Stimulated activated CD8-positive, alpha-beta memory T cell treated with anti-CD3 and anti-CD28 coated beads, Interleukin-12 subunit alpha, Interleukin-12 subunit beta, amount 100 ng/mL, for 1 hour (primary cell): ENCODE data around the gene CNST.
"Not testable (repeated sequence)": the region's sequence is repeated elsewhere in the genome, so short reads cannot be mapped to it uniquely, and the experiment has no call there.

Experiments
- DNase-seq: peaks from one replicate; pipeline ENCODE4 v3.0.0-alpha.2; 2020; ENCODE audit warnings: low read depth

CNST gene

DNA sequence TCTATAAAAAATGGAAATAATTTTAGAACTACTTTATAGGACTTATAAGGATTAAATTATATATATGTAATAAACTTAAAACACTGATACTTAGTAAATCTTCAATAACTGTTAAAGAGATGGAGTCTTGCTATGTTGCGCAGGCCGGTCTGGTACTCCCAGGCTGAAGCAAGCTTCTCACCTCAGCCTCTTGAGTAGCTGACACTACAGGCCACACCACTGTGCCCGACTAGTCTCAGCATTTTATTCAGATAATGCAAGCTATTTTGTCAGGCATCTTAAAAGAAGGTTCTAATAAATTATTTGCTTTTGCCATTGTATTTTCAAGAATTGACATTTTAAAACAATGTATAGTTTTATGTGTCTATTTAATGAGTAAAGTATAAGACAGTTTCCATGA, 20.8 kb downstream of the CNST start:
- no peak for DNase-seq

DNA sequence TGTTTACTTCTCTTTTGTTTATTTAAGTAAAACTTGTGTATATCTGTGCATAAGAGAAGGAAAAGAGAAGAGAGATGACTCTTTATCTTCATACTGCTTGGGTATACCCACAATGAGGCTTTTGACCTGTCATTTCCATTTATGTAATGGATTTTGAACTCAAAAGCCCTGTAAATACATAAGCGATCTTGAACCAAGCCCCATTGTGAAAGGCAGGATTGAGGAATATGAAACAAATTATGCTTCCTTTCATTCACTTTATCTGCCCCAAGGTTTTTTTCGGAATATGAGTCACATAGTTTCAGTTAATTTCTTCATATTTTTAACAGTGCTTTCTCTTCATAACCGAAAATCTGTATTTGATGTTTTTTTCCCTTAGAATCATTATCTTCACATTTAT, 21.4 kb downstream of the CNST start:
- DNase-seq = no peak

DNA sequence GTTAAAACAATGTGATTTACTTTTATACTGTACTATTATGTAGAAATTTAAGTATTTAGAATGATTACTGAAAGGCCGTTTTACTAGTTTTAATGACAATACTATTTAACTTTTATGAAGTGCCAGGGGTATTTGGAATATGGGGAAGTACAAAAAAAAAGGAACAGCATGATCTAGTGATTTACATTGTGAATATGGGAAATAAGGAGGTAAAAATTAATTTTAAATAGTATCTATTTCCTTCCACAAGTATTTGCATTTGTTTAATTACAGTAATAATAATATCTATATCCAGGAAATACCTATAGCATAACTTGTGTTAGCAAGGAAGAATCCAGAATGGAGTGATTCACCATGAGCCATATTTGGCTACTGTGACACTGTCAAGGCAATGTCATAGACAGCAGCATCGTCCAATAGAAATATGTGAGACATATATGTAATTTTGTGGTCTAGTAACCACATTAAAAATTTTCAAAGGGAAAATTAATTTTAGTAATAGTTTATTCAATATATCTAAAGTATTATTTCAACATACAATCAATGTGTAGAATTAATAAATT, 22.0 kb downstream of the CNST start:
- no peak for DNase-seq

DNA sequence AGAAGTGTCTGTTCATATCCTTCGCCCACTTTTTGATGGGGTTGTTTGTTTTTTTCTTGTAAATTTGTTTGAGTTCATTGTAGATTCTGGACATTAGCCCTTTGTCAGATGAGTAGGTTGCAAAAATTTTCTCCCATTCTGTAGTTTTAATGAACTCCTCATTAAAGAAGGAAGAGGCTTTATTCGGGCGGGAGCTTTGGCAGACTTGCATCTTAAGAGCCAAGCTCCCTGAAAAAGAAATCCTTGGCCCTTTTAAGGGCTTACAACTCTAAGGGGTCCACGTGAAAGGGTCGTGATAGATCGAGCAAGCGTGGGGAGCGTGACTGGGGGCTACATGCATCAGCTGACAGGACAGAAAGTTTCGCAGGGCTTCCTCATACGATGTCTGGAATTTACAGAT, 23.7 kb downstream of the CNST start:
- not testable (repeated sequence) for DNase-seq

DNA sequence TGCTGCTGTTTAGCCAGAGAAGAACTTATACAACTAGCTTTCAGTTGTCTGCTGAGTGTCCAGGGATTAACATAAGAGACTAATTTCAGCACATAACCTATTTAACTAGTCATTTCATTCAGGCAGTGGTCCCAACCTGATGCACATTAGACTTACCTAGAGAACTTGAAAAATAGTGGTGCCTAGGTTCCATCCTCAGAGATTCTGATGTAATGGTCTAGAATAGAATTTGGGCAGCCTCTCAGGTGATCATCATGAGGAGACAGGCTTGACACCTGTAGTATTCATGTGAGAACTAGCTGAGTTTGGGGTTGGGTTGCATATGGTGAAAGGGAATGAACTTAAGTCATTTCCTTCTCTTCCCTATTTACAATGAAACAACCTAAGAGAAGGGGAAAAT, 24.8 kb downstream of the CNST start:
- no peak for DNase-seq

DNA sequence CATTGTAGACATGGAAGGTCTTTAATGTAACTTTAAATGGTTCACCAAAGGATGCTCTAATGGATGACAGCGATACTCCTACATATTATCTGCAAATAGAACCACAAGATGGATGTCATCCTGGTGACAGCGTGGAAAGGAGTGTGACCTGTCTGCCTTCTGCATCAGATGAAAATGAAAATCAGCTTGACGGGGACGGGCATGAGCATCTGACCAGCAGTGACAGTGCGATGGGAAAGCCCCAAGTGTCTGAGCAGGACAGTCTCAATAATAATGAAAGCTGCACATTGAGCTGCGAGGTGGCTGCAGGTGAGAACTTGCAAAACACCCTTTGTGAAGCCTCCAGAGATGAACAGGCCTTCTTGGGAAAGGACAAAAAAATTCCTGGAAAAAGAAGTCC, 25.2 kb downstream of the CNST start:
- DNase-seq = no peak

DNA sequence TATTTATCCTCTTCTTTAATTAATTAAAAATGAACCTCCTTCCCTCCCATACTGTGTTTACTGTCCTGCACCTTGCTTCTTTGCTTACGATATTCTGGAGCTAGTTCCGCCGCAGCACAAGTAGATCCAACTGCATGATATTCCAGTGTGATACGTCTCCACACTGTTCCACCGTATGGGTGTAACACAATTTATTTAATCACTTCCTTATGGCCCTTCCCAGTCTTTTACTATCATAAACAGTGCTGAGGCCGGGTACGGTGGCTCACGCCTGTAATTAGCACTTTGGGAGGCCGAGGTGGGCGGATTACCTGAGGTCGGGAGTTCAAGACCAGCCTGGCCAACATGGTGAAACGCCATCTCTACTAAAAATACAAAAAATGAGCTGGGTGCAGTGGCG, 25.7 kb downstream of the CNST start:
- DNase-seq = no peak

DNA sequence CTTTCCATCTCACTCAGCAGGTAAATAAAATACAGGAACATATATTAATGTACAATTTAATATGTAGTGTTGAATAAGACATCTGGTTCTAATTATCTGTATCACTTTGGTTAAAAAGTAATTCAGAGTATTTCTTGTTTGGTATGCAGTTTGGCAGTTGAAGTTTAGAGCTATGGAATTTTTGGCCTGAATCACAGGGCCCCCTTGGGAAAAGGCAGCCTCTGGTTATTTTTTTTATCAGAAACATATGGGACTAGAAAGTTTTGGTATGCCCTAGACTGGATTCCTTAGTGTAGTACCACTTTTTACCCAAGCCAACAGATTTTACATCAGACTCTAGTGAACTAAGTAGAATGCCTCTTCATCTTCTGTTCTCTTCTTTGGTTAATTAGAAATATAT, 26.4 kb downstream of the CNST start:
- no peak for DNase-seq

DNA sequence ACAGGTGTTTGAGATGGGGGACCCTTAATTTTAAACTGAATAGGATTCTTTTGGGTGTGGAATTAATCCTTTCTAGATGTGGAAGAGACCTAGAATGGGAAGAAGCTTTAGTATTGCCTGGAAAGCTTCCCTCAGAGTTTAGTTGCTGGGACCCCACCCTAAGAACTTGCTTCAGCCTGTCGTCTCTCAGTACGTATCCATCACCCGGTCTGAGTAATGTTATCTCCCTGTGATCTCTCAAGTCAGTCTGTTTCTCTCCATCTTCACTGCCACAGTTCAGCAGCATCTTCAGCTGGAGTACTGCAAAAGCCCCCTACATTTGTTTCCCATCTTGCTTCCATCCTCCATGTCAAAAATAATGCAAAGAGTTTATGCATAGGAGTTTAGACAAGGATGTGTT, 28.9 kb downstream of the CNST start:
- no peak for DNase-seq

DNA sequence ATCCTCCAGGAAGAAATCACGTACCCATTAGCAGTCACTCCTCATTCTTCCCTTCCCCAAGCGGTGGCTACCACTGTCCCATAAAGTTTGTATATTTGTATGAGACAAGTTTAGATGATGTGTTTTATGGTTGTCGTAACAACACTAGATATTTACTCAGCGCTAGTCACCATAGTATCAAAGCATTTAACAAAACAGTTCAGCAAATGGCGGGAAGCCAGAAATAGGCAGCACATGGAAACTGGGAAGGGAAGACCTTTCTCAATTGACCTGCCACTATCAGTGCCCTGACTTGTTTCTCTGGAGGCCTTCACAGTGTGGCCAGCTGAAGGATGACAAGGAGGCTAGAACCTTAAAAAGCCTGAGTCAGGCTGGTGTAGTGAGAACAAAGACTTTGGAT, 31.1 kb downstream of the CNST start:
- DNase-seq = no peak

DNA sequence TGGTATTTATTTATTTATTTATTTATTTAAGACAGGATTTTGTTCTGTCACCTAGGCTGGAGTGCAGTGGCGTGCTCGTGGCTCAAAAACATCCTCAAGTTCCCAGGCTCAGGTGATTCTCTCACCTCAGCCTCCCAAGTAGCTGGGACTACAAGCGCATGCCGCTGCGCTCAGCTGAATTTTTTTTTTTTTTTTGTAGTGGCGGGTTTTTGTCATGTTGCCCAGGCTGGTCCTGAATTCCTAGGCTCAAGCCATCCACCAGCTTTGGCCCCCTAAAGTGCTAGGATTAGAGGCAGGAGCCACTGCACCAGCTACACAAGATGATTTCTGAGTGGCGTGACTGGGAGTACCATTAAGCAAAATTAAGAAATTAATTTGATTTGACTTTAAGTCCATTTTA, 31.7 kb downstream of the CNST start:
- no peak for DNase-seq

DNA sequence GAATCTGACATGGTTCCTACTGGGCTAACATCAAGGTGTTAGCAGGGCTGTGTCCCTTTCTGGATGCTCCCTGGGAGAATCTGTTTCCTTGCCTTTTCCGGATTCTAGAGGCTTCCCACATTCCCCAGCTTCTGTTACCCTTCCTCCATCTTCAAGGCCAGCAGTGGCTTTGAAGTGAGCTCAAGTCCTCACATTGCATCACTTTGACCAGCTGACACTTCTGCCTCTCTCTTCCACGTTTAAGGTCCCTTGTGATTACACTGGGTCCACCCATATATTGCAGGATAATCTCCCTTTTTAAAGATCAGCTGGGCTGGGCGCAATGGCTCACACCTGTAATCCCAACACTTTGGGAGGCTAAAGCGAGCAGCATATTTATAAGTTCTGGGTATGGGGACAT, 33.1 kb downstream of the CNST start:
- no peak for DNase-seq

DNA sequence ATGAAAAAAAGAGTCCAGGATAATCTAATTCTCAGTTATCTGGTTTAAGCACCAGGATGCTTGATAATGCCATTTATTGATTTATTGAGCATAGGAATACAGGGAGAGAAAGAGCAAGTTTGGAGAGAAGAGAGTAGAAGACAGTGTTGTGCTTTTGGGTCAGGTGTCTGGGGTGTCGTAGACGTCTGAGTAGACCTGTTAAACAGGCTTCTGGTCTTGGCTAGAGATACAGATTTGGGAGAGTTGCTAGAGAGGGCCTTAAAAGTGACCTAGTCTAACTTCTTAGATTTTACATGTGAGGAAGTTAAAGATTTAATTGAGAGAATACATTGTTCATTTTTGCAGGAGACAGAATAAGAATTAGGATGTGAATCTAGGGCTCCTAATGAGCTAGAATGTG, 34.3 kb downstream of the CNST start:
- no peak for DNase-seq

DNA sequence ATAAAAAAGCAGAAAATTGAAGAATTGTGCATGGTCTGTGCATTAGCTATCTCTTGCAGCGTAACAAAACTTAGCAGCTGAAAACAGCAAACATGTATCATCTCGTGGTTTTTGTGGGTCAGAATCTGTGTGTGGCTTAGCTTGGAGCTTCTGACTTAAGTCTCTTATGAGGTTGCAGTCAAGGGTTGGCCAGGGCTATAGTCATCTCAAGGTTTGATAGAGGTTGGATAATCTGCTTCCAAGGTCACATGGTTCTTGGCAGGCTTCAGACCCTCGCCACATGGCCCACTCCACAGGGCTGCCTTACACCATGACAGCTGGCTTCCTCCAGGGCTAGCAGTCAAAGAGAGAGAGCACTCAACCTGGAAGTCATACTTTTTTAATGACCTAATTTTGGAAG, 35.9 kb downstream of the CNST start:
- DNase-seq = no peak

DNA sequence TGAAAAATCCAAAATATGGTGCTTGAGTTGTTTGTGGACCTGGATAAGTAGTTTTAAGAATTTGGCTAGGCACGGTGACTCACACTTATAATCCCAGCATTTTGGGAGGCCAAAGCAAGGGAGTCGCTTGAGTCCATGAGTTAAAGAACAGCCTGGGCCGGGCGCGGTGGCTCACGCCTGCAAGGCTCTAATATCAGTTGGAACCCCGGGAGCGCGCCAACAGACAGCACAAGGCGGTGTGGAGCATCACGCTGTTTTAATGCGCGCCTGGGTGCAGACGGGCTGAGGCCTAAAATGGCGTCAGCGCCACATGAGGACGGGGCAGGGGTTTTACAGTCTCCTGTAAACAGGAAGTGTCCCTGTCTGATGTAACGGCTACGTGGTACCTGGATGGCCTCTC, 39.0 kb downstream of the CNST start:
- not testable (repeated sequence) for DNase-seq

DNA sequence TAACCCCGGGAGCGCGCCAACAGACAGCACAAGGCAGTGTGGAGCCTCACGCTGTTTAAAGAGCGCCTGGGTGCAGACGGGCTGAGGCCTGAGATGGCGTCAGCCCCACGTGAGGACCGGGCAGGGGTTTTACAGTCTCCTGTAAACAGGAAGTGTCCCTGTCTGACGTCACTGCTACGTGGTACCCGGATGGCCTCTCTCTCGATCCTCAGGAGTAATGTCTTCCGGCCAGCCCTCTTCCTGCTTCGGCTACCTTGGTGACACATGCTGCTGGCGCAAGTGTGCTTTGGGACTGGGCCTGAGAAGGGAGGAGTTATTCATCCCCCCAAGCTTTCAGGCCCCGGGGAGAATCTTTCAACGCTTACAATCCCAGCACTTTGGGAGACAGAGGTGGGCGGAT, 41.2 kb downstream of the CNST start:
- no peak for DNase-seq

DNA sequence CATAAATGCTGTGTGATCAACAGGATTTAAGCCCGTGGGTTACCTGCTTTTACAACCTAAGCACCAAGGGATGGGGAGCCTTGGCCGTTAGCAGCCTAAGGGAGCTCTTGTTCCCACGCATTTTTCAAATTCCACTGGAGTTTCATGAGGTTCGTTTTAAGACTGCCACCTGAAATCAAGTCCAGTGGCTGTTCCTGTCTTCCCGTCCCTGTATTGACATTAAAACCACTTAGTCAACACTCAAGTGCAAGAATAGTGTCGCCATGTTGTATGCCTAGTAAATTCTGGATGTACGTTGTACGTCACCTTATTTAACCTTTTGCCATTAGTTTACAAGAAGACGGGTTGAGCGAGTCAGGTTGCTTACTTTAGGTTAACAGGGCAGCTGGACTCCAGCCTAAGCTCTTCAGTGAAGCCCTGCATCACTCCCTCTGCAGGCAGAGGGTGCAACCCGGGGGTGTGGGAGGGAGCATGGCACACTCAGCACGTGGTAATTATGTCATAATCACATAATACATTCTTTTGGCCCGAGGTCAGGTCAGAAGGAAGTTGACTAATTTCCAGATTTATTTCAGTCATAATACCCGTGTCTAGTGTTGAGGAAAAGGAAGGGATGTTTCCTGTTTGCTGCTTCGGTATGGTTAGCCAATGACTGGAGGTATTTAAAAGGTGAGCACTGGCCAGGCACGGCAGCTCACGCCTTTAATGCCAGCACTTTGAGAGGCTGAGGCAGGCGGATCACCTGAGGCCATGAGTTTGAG, 42.5 kb downstream of the CNST start:
- DNase-seq = no peak

DNA sequence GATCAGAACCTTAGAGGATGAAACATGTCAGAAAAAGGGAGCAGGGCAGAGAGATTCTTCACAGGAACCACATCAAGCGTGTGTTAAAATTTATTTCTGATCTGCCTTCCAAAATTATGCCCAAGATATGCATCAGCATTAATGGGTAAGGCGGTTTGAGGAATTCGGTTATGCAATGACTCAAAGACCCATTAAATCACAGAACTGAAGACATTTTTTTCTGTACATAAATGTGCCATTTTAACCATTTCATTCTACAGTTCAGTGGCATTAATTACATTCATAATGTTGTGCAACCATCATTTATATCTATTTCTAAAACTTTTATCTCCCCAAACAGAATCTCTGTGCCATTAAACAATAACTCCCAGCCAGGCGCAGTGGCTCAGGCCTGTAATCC, 43.4 kb downstream of the CNST start:
- no peak for DNase-seq

DNA sequence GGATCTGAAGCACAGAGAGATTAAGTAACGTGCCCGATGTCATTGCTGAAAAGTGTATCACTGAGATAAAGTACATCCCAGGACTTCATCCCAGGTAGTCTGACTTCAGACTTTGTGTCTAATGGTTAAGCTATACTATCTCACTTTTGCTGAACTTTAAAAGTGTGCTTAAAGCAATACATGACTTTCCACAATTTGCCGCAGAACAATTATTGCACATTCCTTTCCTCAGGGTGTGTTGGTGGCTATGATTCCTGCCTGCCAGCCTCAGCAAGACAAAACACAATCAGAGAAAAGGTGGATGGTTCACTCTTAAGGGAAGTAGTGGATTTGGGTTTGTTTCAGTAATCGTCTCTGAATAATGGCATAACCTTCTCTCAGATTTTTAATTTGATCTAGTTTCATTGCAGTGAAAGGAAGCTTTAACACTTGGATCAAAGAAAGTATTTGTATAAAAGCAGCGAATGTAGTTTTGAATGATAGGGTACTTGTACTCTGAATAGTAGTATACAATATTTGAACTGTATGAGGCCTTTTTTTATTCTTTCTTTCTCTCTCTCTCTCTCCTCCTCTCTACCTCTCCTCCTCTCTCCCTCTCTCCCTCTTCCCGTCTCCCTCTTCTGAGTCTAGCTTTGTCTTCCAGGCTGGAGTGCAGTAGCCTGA, 47.0 kb downstream of the CNST start:
- DNase-seq = no peak

DNA sequence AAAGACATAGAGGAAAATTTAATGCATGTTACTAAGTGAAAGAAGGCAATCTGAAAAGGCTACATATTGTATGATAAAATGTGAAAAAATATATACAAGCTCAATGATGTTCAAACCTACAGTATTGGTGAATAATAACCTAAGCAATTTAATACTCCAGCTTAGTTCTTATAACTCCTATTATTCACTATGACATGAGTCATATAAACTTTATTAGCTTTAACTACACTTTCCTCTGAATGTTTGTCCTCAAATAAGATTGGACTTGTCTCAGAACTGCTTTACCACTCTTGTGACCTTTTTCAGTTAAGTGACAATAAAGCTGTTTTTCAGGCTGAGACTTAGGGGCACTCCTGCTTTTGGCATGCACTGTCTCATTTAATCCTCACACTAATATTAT, 50.9 kb downstream of the CNST start:
- no peak for DNase-seq

DNA sequence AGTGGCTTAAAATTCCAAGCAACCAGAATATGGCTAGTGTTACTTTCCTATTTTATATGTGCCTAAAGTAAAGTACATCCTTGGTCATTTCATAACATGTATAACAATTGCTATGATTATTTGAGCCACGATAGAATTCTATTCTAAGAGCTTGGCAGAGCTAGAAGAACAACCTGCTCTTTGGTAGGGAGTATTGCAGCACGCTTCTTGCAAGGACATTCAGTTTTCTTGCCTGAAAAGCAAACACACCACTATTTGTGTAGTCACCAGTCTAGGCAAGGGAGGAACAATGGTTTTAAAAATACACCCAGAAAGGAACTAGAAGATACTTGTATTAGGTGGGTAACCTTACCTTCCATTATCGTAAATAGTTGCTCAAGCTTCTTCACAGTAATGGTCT, 51.5 kb downstream of the CNST start:
- DNase-seq = no peak

DNA sequence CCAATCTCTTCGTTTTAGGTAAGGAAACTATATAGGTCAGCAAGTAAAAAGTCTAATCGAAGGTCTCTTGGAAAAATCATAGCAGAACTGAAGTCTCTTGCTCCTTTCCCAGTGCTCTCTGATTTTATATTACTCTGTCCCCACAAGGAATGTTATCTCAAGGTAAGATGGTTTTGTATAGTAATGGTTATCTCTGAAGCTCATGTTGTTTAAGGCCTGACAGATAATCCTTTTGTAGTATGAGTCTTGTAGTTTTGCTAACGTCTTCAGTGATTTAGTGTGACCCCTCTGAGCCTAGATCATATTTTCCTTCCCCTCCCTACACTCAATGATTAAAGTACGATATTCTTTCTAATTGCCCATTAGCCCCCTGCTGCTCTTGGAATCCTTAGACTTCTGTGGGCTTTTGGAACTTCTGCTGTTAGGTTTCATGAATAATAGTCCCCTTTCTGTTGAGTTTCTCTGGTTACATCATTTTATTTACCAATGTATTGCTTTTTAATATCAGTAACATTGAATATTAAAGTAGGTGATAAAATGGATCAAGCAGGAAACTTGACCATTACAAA, 52.1 kb downstream of the CNST start:
- DNase-seq = no peak

DNA sequence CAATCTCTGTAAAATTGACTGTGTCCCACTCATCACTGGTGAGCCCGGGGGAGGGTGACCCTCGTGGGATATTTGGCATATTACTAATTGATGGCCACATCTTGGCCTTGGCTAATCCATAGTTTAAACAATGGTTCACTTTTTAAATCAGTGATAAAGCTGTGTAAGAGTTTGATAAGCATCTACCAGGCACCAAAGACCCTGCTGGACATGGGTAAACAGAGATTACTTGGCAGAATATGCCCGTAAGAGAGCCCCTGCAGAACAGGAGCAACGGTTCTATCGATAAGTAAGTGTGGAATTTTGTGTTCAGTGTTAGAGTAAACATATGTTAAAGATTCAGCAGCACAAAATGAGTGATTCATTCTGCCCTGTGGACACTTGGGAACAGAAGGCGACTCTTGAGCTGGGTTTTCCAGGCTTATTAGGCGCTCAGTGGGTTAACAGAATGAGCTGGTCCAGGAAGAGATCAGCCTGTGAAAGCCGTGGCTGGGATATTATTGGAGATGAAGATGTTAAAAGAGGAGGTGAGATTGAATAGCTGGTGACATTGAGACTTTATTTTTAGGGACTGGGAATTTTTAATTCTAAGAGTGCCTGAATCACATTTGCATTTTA, 55.9 kb downstream of the CNST start:
- no peak for DNase-seq
